ENCODE results near the gene VDAC1. TPM values are rescaled to one million over a fixed set of nuclear protein-coding genes. Genes with fewer than 3 reads are reported as not detected.

Gene VDAC1
- total and polyA plus RNA-seq, 2 of the 8 experiments (the other 6 are each of a cell fraction or from before 2014, with no cell fraction given): 111 to 301 TPM

DNA sequence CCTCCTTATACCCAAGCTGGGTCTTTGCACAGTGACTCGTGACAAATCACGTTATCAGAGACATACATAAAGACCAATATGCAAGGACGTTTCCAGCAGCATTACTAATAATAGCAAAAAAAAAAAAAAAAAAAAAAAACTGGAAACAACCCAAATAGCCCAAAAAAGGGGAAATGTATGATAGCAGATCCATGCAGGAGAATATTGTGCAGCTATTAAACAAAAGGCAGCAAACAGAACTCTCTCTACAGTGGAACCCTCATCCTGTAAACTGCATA is 74.0 kb downstream of the VDAC1 start (continued):
- TF ChIP-seq SUZ12 (IDR thresholded peaks at IDR 0.05; ENCODE audit: low read length) (no peak), KDM4A (IDR thresholded peaks at IDR 0.05; ENCODE audit: low read depth, low read length, severe bottlenecking) (no peak), HDAC6 (IDR thresholded peaks at IDR 0.05; ENCODE audit: low read depth, low read length) (no peak), CBX5 (IDR thresholded peaks at IDR 0.05; ENCODE audit: low read depth, low read length) (no peak), JUND (IDR thresholded peaks at IDR 0.05; ENCODE audit: low read length) (no peak)

Data from H1 (cell line).